Cardiac muscle cell (in vitro differentiated cells and primary cell): Measurements from ENCODE around the gene ANAPC13. TPM values are rescaled to one million over a fixed set of nuclear protein-coding genes. Genes with fewer than 3 reads are reported as not detected.
A peak's percentile ranks its signal among the peaks of the same experiment; 100 is the strongest.

ENCODE experiments used
- DNase-seq, 2 donors: peaks; one replicate each; pipeline versions ENCODE4 v3.0.0 to v3.0.0-alpha.2; 2010 to 2017; ENCODE audit warnings: low read depth in 1 of 2, low spot score in 1 of 2
- H3K27ac ChIP-seq: fragments of 200-600 bp; sonication (generic); 2 replicates; pipeline ENCODE4 v1.5.1; 2016
- H3K27me3 ChIP-seq: fragments of 200-600 bp; sonication (generic); 2 replicates; pipeline ENCODE4 v1.6.0; 2016; ENCODE audit warnings: control low read depth
- H3K36me3 ChIP-seq: fragments of 200-600 bp; sonication (generic); 2 replicates; pipeline ENCODE4 v1.5.1; 2016; ENCODE audit warnings: control low read depth
- H3K4me1 ChIP-seq: fragments of 200-600 bp; sonication (generic); 2 replicates; pipeline ENCODE4 v1.8.1; 2017; ENCODE audit warnings: low read depth, mild to moderate bottlenecking, mixed run types
- H3K4me3 ChIP-seq: fragments of 200-600 bp; sonication (generic); 2 replicates; pipeline ENCODE4 v1.5.1; 2016; ENCODE audit warnings: mild to moderate bottlenecking
- H3K9me3 ChIP-seq: fragments of 200-600 bp; sonication (generic); 2 replicates; pipeline ENCODE4 v1.5.1; 2017; ENCODE audit warnings: low read depth, mild to moderate bottlenecking, control low read depth
- polyA plus RNA-seq: library from polyadenylated mRNA; unstranded; fragments of >200 nt; fragmentation: Nextera tagmentation; extraction: Ambion mirVana; gene quantifications from 2 replicates; pipeline ENCODE4 v1.2.1, GENCODE V29; 2016
- total RNA-seq: library from RNA; depleted of rRNA; stranded (reverse); fragments of >200 nt; gene quantifications from 2 replicates; pipeline ENCODE4 v1.2.3, GENCODE V29; 2016
- TF ChIP-seq, protein P1 (sequence below): IDR thresholded peaks from 2 replicates; pipeline ENCODE4 v1.5.1; 2012; ENCODE audit warnings: low read depth, mild to moderate bottlenecking, low read length

Gene ANAPC13
- total and polyA plus RNA-seq, 2 experiments from 2014 or later, result 44.9 to 157 TPM

DNA sequence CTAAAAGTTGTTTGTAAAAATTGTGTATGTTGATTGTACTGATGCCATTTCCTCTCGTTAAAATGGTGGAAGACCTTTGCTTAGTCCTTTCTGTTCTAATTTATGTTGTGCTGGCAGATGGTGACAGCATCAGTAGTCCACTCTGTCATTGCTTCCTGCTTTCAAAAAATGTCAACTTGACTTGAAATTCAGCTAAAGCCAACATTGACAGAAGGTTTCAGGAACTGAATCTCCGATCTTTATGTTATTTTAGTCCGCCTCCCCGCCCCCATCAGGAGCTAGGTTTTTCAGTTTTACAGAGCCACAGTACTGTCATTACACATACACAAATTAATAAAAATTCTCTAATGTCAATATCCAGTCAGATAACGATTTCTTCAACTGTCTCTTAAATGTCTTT, 1.6 kb upstream of the ANAPC13 start:
- no peak overlapping the region for H3K27ac ChIP-seq

DNA sequence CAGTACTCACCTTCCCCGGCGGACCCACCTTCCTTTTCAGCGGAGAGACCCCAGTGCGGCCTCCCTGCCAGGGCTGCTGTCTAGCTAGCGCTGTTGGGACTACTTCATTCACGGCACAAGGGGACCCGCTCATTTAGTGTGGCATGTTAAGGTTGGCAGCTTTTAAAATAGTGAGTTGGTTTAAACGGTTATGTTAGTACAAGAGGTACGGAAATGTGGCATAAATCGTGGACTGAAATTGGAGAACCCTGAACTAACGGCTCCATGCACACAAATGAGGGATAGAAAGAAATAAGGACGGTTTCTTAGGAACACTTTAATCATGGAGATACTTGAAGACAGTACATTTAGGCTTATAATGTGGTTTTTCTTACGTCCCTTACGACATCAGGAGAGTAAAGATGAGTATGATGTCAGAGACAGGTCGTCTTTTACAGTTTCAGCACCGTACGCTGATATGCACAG, 824 bp upstream of the ANAPC13 start:
- Histone ChIP-seq H3K36me3 (peaks cover 12% of the 10 kb centered on the region), H3K27me3 (no peaks in the 10 kb centered on the region), H3K4me1 (peaks cover 17% of the 10 kb centered on the region), H3K9me3 (no peaks in the 10 kb centered on the region), H3K4me3 (peak overlapping the region; percentile 69), H3K27ac (peak overlapping the region; percentile 91)
- DNase-seq, result peak in 1 of 2 donors; percentile 30
- TF ChIP-seq, protein P1, sequence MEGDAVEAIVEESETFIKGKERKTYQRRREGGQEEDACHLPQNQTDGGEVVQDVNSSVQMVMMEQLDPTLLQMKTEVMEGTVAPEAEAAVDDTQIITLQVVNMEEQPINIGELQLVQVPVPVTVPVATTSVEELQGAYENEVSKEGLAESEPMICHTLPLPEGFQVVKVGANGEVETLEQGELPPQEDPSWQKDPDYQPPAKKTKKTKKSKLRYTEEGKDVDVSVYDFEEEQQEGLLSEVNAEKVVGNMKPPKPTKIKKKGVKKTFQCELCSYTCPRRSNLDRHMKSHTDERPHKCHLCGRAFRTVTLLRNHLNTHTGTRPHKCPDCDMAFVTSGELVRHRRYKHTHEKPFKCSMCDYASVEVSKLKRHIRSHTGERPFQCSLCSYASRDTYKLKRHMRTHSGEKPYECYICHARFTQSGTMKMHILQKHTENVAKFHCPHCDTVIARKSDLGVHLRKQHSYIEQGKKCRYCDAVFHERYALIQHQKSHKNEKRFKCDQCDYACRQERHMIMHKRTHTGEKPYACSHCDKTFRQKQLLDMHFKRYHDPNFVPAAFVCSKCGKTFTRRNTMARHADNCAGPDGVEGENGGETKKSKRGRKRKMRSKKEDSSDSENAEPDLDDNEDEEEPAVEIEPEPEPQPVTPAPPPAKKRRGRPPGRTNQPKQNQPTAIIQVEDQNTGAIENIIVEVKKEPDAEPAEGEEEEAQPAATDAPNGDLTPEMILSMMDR, result no peak

More for the DNA sequence above, 1.6 kb upstream of the ANAPC13 start:
- Histone ChIP-seq H3K36me3 (peaks cover 4% of the 10 kb centered on the region), H3K27me3 (no peaks in the 10 kb centered on the region), H3K4me1 (peaks cover 17% of the 10 kb centered on the region), H3K4me3 (peak overlapping the region; percentile 69), H3K9me3 (no peaks in the 10 kb centered on the region)
- DNase-seq, result no peak
- TF ChIP-seq, protein P1, result no peak

DNA sequence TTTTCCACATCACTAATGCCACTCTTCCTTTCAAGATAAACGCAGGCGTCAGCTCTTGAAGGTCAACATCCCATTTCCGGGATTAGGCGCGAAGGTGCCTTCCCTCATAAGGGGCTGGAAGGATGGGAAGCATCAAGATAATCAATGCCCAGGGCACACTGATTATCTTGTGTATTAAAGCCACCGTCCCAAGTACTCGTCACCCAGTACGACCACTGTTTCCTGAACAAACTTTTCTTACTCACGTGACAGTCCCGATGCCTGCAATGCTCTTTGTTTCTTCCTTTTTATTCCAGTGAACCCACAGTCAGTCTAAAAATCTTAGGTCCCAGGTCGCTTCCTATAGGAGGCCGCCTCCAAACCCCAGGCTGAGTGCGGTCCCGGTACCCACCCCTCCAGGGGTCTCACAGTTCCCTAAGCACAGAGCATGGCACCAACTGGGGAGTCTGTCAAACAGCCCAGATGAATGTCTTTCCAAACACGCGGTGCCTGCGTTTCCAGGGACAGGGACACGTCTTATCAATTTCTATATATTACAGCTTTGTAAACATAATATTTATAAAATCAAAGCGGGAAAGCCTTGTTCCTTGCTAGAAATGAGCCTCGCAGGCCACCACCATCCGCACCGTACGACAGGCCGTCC, 589 bp downstream of the ANAPC13 start:
- no peak for DNase-seq

DNA sequence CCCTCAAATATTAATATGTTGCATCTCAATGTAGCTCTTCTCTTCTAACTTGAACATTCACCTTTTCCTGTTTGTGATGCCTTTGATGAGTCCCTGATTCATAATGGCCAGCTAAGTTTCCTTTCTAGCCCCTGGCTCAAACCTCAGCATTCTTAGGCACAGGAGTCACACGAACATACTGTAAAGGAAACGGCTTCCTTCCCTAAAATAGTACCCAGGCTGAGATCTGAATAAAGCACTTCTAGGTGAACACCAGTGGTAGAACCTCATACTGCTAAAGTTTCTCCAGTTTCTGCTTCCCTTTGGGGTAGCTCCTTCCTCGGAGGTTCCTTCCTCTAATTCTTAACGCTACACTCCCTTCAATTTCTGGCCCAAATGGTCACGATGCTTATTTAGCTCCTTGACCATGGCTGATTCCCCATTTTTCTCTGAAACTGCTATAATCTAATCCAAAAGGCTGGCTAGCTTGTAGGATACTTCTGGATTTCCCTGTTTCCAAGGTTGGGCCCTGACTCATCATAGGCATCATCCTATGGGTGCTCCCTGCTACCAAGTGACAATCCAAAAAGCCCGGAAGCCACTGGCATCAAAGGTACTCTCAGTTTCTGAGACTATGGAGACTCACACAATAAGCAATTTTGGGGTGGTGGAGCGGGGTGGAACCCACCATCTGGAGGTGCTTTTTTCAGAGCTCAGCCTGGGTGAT, 2.4 kb downstream of the ANAPC13 start:
- Histone ChIP-seq H3K27me3 (no peaks in the 10 kb centered on the region), H3K4me3 (no peak overlapping the region), H3K36me3 (peaks cover 18% of the 10 kb centered on the region), H3K4me1 (peaks cover 17% of the 10 kb centered on the region), H3K27ac (no peak overlapping the region), H3K9me3 (no peaks in the 10 kb centered on the region)
- TF ChIP-seq, protein P1, result no peak
- DNase-seq, result peak in 1 of 2 donors; percentile 60

More for the DNA sequence above, 589 bp downstream of the ANAPC13 start:
- H3K9me3 ChIP-seq, result no peaks in the 10 kb centered on the region
- H3K27ac ChIP-seq, result peak overlapping the region; percentile 91
- H3K4me1 ChIP-seq, result peaks cover 17% of the 10 kb centered on the region
- peak overlapping the region; percentile 69 for H3K4me3 ChIP-seq
- H3K27me3 ChIP-seq, result no peaks in the 10 kb centered on the region
- peaks cover 15% of the 10 kb centered on the region for H3K36me3 ChIP-seq
- TF ChIP-seq, protein P1, result no peak

DNA sequence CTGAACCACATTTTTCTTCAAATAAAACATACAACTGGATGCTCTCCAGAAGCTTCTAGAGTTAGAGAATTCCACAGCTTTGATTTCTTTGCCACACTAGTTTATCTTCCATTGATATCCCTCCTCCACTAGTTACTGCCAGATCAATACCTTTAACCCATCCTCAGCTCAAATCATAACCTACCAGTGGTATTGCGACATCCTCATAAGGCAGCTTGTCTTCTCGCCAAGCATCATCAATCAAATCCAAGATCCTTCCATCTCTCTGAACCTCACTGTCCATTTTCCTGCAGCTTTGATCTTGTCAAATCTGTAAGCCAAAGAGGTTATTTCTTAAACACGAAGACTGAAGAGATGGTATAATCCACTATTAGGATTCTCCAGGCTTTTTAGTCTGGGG, 3.2 kb downstream of the ANAPC13 start:
- TF ChIP-seq, protein P1, result no peak
- DNase-seq, result no peak
- Histone ChIP-seq H3K4me3 (no peak overlapping the region), H3K9me3 (no peaks in the 10 kb centered on the region), H3K27me3 (no peaks in the 10 kb centered on the region), H3K27ac (no peak overlapping the region), H3K4me1 (peaks cover 15% of the 10 kb centered on the region), H3K36me3 (peaks cover 25% of the 10 kb centered on the region)
